SU-DHL-6 (cell line): ENCODE data around the gene GRIK3.

Experiments used
- EZH2phosphoT487 ChIP-seq: fragments of 200-600 bp; sonication (generic), shearing (Covaris generic); conservative IDR thresholded peaks from 2 replicates; pipeline ENCODE4 v1.6.1; 2018; ENCODE audit warnings: mild to moderate bottlenecking, antibody characterized with exemption, low read length, moderate library complexity, mixed read lengths
- TF ChIP-seq, protein P1 (sequence below): fragments of 200-600 bp; sonication (generic); IDR thresholded peaks from one replicate; pipeline ENCODE4 v1.5.1; 2017; ENCODE audit warnings: antibody characterized with exemption, mild to moderate bottlenecking, low read length, moderate library complexity; ENCODE audit not compliant: insufficient read depth, poor library complexity, severe bottlenecking

DNA sequence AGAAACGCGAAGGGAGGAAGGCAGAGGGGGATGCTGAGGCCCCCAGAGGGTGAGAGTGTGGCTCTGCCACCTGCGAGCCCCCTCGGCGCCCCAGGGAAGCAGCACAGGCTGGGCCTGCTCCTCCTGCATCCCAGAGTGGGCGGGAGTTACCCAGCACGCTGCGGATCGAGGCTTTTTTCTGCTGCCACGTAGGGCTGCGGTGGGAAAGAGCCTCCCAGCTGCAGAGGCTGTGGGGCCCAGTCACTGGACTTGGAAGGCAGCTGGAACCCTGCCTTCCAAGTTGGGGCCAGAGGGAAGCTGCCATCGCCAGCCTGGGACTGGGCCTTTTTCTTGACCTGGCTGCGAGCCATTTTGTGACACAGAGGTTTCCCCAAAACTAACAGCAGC, 2.3 kb upstream of the GRIK3 start:
- TF ChIP-seq, protein P1, sequence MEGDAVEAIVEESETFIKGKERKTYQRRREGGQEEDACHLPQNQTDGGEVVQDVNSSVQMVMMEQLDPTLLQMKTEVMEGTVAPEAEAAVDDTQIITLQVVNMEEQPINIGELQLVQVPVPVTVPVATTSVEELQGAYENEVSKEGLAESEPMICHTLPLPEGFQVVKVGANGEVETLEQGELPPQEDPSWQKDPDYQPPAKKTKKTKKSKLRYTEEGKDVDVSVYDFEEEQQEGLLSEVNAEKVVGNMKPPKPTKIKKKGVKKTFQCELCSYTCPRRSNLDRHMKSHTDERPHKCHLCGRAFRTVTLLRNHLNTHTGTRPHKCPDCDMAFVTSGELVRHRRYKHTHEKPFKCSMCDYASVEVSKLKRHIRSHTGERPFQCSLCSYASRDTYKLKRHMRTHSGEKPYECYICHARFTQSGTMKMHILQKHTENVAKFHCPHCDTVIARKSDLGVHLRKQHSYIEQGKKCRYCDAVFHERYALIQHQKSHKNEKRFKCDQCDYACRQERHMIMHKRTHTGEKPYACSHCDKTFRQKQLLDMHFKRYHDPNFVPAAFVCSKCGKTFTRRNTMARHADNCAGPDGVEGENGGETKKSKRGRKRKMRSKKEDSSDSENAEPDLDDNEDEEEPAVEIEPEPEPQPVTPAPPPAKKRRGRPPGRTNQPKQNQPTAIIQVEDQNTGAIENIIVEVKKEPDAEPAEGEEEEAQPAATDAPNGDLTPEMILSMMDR: no peak
- no peak for TF ChIP-seq EZH2phosphoT487
